ENCODE data around the gene CEP128.

Gene CEP128

GRCh38 chr14:80468331-80469122 is 473.0 kb downstream of the CEP128 start:
- no peak for TF ChIP-seq CTCF (IDR thresholded peaks at IDR 0.05; ENCODE audit: low read depth, low read length, missing control alignments)
- no peak overlapping the region for H3K4me3 ChIP-seq (replicated peaks; ENCODE audit: low read depth, low read length)
- DNase-seq (ENCODE audit: extremely low read depth, low read depth), result no peak

- no peak for TF ChIP-seq CTCF (IDR thresholded peaks at IDR 0.05; ENCODE audit: low read depth, low read length, missing control alignments)
- no peak for DNase-seq (ENCODE audit: extremely low read depth, low read depth)
- no peak overlapping the region for H3K4me3 ChIP-seq (replicated peaks; ENCODE audit: low read depth, low read length)
Observed at GRCh38 chr14:80465546-80466220, 475.9 kb downstream of the CEP128 start.

GRCh38 chr14:80464531-80465149 is 476.9 kb downstream of the CEP128 start:
- no peak for TF ChIP-seq CTCF (IDR thresholded peaks at IDR 0.05; ENCODE audit: low read depth, low read length, missing control alignments)
- H3K4me3 ChIP-seq (replicated peaks; ENCODE audit: low read depth, low read length), result no peak overlapping the region
- no peak for DNase-seq (ENCODE audit: extremely low read depth, low read depth)

GRCh38 chr14:80456209-80456608 is 485.3 kb downstream of the CEP128 start:
- peak; percentile 20 for DNase-seq (ENCODE audit: extremely low read depth, low read depth)
- H3K4me3 ChIP-seq (replicated peaks; ENCODE audit: low read depth, low read length), result no peak overlapping the region
- no peak for TF ChIP-seq CTCF (IDR thresholded peaks at IDR 0.05; ENCODE audit: low read depth, low read length, missing control alignments)

GRCh38 chr14:80455031-80455430 is 486.5 kb downstream of the CEP128 start:
- H3K4me3 ChIP-seq (replicated peaks; ENCODE audit: low read depth, low read length), result no peak overlapping the region
- DNase-seq (ENCODE audit: extremely low read depth, low read depth), result no peak
- no peak for TF ChIP-seq CTCF (IDR thresholded peaks at IDR 0.05; ENCODE audit: low read depth, low read length, missing control alignments)

- H3K4me3 ChIP-seq (replicated peaks; ENCODE audit: low read depth, low read length), result no peak overlapping the region
- TF ChIP-seq CTCF (IDR thresholded peaks at IDR 0.05; ENCODE audit: low read depth, low read length, missing control alignments), result no peak
- no peak for DNase-seq (ENCODE audit: extremely low read depth, low read depth)
Observed at GRCh38 chr14:80448267-80448666, 493.3 kb downstream of the CEP128 start.

All from HFF-Myc (cell line).